Femur (tissue), 1 donor: ENCODE measurements around the gene SETD6.
A peak's percentile ranks its signal among the peaks of the same experiment; 100 is the strongest.
"Not testable (repeated sequence)": the region's sequence is repeated elsewhere in the genome, so short reads cannot be mapped to it uniquely, and the experiment has no call there.

ENCODE experiments used
- DNase-seq: peaks from one replicate; pipeline ENCODE4 v3.0.0-alpha.2; 2017

SETD6 gene, protein sequence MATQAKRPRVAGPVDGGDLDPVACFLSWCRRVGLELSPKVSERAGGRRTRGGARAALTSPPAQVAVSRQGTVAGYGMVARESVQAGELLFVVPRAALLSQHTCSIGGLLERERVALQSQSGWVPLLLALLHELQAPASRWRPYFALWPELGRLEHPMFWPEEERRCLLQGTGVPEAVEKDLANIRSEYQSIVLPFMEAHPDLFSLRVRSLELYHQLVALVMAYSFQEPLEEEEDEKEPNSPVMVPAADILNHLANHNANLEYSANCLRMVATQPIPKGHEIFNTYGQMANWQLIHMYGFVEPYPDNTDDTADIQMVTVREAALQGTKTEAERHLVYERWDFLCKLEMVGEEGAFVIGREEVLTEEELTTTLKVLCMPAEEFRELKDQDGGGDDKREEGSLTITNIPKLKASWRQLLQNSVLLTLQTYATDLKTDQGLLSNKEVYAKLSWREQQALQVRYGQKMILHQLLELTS

DNA sequence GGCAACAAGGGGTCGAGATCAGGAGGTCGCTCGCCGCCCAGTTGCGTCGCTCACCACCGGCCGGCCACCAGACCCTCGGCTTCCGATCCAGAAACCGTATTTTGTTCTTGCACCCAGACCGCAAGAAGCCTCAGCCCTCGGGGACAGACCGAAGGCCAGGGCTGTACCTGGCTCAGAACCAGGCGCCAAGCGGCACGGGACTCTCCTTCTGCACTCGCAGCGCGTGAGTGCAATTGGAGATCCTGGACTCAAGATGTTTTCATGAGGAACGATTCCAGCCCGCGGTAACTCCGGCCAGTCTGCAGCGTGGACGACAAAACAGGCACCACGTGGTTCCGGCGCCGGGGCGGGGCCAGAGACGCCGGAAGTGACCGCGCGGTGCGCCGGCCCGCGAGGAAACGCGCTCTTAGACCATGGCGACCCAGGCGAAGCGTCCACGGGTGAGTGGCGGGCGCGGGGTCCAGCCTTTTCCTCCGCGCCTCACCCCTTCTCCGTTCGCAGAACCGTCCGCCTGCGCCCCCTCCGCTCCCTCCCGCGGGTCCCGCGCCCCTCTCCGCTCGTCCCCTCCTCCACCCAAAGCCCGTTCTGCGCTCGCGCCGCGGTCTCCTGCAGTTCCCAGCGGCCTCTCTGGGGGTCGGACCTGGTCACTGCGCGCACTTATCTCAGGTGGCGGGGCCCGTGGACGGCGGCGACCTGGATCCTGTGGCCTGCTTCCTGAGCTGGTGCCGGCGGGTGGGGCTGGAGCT, at the start of gene SETD6:
Gene SETD6 (plus strand): TSS at position 393 of the 746 bp plus-strand sequence. CDS start 21 bp downstream, at position 414.
- peak; percentile 93 for DNase-seq

DNA sequence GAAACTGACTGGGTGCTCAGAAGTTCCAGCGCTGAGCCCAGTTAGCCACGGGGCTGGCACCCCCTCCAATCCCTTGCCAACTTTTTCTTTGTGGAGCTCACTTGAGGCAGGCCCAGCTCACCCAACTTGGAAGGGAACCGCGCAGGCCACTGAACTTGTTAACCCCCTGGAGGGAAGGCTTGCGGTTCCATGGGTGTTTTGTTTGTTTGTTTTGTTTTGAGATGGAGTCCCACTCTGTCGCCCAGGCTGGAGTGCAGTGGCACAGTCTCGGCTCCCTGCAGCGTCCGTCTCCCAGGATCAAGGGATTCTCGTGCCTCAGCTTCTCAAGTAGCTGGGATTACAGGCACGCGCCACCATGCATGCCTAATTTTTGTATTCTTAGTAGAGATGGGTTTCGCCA, 49.5 kb upstream of the SETD6 start:
- no peak for DNase-seq

DNA sequence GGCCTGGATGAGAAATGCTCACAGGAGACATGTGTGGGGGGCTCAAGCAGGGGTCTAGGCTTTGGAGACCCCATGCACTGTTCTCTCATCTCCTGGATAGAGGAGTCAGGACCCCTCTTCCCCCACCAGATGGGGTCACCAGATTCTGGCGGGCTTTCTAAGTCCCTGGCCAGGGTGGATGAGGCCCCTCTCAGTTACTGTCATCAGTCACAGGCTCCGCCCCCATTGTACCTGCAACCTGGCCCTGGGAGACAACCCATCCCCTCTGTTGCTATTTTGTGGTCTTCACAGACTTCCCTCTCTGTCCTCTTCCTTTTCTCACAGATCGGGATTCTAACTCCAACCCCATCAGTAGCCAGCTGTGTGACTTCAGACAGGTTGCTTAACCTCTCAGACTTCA, 48.9 kb upstream of the SETD6 start:
- no peak for DNase-seq

DNA sequence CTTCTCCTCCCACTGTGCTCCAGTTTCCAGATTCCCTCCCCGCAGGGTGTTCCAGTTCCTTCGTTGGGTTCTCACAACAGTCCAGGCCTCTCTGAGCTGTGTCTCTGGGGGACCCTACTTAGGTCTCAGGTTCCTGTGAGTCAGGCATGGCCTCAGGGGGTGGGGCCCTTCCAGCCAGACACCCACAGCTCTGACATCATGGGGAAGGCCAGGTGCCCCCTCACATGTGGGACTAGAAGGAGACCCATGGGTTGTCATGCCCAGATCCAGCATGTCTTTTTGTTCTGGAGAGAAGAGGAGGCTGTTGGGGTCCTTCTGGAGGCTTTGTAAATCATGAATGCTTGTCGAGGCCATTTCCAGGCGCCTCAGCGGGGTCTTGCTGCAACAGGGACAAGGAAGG, 47.4 kb upstream of the SETD6 start:
- DNase-seq: no peak

DNA sequence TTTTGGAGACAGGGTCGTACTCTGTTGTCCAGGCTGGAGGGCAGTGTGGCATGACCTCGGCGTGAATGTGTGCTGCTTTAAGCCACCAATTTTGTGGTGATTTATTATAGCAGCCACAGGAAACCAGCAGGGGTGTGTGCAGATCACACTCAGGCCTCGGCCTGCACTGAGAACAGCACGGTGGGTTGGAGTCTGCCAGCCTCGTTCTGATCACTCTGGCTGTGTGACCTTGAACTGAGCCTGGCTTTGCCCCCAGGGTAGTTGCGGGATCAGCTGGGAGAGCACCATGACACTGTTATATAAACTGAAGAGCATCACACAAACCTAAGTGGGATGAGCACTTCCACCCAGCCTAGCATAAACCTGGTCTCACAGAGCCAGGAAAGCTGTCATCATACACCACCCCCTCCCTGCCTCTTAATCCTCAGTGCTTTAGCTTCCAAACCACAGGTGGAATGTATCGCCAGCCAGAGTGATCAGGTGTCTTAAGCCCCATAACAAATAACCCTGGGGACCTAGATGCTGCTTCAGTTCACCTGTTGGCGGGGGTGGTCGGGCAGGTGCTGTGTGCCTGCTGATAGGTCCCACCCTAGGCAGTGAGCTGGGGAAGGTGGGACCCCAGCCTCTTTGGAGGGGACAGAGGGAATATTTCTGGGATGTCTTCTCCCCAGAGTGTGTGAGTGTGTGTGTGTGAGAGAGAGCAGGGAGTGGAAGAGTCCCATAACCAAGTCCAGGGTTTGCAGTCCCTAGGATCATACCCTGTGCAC, 43.9 kb upstream of the SETD6 start:
- DNase-seq: no peak

DNA sequence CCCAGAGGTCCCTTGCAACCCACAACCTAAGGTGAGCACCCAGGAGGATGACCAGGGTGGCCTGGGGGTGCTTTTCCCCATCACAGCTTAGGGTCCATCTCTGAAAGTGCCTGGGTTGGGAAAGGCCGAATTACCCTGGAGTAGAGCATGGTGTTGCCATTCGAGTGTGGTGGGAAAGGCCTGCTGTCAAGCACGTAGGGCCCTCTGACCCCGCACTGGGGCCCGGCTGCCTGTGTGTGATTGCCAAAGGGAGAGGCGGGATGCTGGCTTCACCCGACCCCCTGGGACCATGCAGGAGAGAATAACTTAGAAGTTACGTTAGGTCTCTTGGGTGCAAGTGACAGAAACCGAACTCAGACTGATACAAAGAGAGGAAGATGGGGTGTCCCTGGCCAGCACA, 43.1 kb upstream of the SETD6 start:
- DNase-seq: no peak

DNA sequence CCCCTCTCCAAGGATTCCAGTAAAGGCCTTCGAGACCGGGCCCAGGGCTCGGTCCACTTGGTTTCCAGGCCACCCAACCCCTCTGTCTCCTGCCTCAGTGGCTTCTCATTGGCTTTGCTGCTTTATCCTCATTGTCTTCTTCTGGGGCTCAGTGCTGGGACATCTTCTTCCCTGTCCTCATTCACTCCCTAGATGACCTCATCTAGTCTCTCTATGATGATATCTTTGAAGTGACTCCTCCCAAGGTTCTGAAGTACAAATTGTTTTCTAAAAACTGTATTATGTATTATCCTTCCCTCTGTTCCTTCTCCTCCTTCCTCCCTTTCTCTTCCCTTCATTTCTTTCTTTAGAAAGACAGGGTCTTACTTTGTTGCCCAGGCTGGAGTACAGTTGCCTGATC, 42.5 kb upstream of the SETD6 start:
- no peak for DNase-seq

DNA sequence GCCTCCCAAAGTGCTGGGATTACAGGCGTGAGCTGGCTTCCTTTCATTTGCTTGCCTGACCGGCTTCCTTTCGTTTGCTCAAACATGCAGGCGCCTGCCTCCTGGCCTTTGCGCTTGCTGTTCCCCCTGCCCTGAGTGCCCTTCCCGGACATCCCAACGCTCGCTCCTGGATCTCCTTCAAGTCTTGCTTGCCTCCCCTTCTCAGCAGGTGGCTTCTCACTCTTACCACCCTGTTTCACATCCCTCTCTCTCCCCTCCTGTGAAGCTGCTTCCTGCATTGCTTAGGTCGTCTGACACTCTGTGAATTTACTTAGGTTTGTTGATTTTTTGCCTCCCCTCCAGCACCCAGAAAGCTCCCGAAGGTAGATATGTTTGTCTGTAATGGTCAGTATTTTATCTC, 41.0 kb upstream of the SETD6 start:
- DNase-seq: no peak

DNA sequence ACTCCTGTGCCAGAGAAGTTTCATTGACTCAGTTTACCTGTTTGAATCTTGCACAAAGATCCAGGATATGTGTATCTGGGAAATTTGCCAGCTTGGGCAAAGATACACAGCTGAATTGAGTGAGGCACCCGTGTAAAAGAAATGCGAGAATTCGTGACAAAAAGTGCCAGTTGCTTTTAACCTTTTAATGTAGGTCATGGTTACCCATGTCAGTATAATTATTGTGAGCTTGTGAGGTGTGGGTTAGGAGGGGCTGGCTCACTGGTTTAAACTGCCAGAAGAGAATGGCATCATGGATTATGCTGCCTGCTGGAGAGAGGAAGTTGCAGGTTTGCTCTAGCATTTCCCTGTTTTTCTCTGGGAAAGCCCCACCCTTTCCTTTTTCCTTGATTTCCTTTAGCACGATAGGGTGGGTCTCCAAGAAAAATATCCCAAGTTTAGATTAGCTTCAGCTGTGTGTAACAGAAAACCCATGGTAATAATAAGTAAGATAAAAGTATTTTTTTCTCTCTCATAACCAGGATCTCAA, 40.2 kb upstream of the SETD6 start:
- DNase-seq: no peak

DNA sequence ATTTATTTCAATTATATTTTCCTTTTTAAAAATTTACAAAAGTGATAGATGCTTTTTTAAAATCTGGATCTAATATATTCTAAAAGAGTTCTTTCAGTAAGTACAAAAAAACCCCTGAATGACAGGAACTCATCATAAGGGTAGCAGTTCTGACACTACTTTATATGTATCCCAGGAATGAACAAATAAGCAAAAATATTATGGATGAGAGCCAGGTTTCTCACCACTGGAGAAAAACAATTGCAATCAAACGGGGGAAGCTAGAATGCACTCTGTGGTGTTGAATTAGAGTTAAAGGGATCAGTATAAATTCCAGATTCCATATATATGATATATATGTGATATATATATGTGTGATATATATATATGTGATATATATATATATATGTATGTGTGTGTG, 38.5 kb upstream of the SETD6 start:
- no peak for DNase-seq

DNA sequence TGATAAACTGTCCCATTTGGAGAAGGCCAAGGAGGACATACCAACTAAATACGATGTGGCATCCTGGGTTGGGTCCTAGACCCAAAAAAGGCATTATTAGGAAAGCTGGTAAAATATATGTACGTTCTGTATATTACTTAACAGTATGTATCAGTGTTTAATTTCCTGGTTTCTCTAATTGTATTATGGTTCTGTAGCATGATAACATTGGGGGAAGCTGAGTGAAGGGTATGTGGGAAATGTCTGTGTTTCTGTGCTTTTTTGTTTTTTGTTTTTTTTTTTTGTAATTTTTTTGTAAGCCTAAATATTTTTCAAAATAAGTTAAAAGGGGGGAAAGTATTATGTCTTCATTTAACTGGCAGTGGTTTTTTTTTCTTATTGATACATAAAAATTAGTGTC, 36.9 kb upstream of the SETD6 start:
- no peak for DNase-seq

DNA sequence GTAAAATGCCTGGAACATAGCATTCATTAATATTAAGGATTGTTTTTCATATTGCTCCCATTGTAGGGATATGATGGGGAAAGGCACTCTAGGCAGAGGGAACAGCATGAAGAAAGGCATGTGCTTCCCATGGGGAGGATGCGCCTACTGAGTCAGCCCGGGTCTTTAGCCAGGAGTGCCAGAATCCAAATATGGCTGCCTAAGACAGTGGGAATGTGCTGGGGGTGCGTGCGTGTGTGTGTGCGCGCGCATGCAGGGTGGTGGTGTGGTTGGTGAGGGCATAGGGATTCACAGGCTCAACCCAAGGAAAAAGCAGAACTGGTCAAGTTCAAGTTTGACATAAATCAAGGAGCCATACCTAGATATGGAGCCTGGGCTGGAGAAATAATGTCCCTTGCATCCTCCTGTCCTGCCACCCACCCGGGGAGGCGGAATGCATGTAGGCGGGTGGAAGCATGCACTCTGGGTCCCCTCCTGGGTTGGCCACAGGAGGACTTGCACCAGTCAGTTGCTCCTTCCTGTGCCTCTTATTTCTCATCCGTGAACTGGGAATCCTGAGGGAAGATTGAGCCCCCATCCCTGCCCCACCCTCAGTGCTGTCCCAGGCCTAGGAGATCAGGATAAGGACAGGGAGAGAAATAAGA, 34.0 kb upstream of the SETD6 start:
- no peak for DNase-seq

DNA sequence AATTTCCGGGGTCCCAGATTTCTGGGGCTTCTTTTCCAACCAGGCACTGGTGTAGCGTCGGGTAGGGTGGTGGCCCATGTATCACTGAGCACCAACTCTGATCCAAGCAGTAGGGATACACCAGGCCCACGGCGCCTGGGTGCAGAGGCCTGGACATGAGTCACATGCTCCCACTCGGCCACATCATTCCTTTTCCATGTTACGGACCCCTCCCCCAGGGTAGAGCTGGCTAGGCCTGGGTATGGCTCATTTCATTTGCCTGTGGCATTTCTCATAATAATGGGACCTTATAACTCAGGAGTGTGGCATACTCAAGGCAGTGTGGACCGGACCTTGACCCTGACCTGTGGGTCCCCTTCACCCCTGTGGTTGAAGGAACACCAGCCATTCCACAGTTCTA, 33.4 kb upstream of the SETD6 start:
- no peak for DNase-seq

DNA sequence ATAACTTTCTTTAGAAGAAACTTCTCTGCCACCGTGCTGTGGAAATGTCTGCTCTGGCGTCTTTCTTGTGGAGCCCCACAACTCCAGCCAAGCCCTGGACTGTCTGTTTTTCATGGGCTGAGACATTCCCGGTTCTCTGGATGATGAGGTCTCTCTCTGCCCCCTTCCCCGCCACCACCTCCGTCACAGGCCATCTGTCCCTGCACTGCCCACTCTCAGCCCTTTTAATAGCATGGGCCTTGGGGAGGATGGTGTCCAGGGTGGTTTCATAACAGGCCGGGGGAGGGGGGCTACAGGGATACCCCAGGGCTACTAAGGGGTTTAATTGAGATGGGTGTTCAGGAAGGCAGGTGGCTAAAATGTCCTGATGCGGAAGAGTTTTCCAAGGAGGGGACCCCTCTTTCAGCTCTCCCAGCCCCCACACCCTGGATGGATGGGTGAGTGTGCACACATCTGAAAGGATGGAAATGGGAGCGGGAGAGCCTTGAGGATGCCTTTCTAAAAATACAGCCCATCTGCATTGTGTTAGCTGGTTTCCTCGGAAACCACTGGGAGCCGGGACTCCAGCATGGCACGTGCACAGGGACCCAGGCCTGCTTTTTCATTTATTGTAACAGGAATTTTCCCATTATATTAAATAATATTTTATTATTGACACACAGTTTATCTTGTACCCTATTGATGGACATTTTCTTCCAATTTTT, 30.0 kb upstream of the SETD6 start:
- no peak for DNase-seq

DNA sequence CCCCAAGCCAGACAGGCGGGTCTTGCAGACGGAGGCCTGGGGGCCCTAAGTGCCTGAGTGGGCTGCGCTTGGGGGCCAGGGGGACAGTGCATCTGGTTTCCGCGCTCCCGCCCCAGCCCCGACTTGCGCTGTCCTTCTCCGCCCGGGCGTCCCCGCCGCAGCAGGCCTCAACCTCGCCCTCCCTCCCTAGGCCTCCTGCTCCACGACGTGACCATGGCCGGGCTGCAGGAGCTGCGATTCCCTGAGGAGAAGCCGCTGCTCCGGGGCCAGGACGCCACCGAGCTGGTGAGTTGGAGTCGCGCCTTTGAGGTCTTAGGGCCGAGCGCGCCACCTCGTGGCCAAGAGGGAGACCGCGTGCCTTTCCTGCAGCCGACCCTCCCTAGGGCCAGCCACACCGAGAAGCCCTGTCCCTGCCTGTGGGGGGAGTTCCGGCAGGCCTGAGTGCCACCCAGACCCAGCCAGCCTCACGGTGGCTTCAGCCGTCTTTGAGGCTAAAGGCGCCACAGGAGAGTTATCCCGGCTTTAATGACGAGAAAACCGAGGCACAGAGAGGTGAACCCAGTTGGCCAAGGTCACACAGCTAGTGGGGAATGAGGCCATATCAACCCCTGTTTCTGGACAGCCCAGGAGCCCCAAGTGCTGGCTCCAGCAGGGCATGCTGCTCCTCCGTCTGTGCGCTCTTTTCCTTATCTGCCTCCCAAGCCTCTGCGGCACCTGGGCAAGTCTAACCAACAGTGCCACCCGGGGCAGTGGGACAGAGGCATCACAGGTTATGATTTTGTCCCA, 27.6 kb upstream of the SETD6 start:
- peak; percentile 86 for DNase-seq

DNA sequence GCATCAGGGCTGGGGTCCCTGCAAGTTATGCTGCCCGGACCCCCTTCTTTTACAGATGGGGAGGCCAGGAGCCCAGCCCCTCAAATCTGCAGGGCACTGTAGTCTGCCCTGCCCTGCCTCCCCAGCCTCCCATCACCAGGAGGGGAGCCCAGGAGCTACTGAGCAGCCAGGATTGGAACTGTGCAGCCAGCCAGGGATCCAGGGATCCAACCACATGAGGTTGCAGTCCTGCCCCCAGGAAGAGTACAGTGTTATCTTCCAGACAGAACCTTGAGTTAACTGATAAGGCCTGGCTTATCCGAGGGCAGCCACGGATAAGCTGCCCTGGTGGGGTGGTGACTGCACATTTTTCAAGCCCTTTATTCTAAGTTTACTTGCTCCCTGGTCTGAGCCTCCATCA, 26.8 kb upstream of the SETD6 start:
- no peak for DNase-seq

DNA sequence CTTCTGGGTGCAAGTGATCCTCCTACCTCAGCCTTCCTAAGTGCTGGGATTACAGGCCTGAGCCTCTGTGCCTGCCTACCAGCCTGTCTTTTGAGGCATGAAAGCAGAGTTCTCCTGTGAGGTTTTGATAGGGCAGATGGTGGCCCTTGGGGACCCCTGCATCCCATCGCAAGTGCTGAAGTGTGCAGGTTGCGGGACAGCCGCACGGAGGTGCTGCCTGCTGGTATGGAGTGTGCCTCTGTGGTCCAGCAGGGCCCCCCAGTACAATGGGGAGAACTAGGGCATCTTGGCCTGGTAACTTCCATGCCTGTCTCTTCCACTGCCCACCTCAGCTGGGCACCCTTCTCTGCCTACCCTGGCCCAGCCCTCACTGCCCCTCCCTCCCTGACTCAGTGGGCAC, 25.3 kb upstream of the SETD6 start:
- DNase-seq: no peak

DNA sequence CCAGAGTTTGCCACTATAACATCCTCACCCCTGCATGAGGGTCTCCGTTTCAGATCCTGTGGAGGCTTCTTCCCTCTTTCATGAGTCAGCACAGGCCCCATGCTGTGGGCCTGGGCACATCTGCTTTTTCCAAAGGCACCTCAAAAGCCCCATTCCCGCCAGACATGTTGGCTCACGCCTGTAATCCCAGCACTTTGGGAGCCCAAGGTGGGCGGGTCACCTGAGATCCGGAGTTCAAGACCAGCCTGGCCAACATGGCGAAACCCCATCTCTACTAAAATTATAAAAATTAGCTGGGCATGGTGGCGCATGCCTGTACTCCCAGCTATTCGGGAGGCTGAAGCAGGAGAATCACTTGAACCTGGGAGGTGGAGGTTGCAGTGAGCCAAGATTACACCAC, 24.8 kb upstream of the SETD6 start:
- DNase-seq: not testable (repeated sequence)

DNA sequence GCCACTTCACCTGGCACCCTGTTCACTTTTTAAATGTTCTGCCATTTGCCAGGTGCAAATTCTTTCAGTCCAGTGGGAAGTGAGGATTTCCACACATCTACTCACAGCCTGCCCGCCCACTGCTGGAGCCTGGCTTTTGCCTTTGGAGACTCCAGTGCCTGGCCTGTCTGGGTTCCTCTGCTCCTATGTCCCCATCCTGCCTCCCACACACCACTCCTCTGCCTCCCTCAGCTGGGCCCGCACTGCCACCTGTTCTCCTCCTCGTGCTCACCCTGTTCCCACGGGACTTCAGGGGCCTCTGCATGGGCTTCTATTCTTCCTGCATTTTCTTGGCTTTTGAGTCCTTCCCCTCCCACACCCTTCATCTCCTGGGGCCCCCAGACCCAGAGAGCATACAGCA, 23.3 kb upstream of the SETD6 start:
- no peak for DNase-seq

DNA sequence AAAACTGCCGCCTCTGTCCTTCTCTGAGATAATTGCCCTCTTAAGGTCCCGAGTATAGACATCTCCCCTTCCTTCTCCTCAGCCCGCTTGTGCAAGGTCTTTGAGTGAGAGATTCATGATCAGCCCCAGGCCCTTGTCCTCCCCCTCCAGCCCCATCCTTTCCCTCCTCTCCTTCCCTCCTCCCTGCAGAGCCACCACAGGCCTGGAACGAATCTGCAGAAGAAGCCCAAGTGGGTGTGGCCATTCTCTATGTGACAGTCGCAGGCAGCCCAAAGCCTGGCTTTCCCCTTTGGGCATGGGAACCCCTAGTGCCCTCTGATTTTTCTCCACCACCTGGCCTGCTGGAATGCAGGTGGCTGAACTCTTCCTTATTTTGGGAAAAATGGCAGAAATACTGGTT, 22.6 kb upstream of the SETD6 start:
- DNase-seq: no peak

DNA sequence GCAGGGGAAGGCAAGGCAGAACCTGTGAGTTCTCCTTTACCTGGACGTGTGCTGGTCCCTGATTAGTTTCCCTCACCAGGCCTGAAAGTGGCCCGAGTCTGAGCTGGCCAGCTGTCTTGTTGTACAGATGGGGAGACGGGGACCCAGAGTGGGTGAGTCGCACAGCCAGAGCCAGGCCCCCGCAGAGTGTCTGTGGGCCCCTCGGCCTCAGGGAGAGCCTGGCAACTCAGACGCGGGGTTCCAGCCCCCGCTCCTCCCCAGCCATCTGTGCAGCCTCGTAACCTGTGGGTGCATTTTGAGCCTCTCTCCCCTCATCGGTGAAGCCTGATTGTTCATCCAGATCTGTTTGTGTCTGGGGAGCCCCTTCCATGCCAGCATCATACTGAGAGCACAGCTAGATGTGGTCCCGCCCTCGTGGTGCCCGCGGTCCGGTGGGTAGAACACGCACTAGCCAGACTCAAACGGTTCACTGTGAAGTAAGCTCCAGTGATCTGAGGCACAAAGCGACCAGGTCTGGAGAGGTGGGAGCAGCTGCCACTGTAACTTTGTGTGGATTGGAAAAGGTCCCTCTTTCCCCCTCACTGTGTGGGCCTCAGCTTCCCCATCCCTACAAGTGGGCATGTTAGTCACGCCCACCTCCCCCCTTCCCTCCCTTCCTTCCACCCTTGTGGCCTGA, 21.4 kb upstream of the SETD6 start:
- DNase-seq: no peak
